ENCODE data around the gene ALCAM. TPM values are rescaled to one million over a fixed set of nuclear protein-coding genes. Genes with fewer than 3 reads are reported as not detected.

The ALCAM gene
- polyA plus RNA-seq, 3 donors from 2014 or later = 0.72 to 4.9 (median 2.8) TPM

DNA sequence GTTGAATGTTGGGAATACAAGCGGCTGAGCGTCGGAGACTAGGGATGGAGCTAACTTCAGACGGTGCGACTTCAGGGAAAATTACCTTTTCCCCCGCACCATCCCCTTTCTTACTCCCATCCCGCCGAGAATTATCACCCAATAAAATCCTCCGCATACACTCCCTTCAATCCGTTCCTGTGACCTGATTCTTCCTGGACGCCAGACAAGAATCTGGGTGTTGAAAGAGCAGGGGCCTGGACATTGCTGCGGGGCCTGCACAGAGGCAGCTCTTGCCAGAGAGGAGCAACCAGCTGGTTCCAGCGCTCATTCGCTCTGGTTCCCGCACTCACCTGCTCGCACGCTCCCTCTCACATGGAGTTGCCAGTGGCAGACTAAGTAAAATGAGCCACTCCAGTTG, 241.9 kb downstream of the ALCAM start:
- no peak overlapping the region for H3K27ac Mint-ChIP-seq
- H3K9me3 Mint-ChIP-seq = peaks cover 0 to 2% (median 0%) of the 10 kb centered on the region in 6 donors
- H3K4me3 Mint-ChIP-seq = no peak overlapping the region
- peaks cover 0 to 4% (median 3%) of the 10 kb centered on the region in 3 donors for H3K27me3 Mint-ChIP-seq (ENCODE audit: low read depth in 3 of 3)
- no peaks in the 10 kb centered on the region for H3K36me3 Mint-ChIP-seq
- DNase-seq = no peak
- H3K4me1 Mint-ChIP-seq = no peaks in the 10 kb centered on the region

DNA sequence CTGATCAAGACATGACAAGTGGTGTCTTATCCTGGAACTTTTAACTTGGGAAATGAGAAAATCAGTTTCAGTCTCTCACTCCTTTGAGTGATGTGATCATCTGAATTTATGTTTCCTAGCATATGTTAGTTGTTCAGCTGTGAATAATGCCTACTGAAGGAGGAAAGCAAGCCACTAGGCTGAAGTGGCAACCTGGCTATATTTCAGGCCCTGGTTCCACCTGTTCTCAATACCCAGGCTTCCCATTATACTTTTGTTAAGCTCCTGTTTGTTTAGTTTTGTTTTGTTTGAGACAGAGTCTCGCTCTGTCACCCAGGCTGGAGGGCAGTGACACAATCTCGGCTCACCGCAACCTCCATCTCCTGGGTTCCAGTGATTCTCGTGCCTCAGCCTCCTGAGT, 243.8 kb downstream of the ALCAM start:
- DNase-seq = no peak
- H3K4me1 Mint-ChIP-seq = no peaks in the 10 kb centered on the region
- H3K36me3 Mint-ChIP-seq = no peaks in the 10 kb centered on the region
- peaks cover 0 to 4% (median 3%) of the 10 kb centered on the region in 3 donors for H3K27me3 Mint-ChIP-seq (ENCODE audit: low read depth in 3 of 3)
- no peak overlapping the region for H3K27ac Mint-ChIP-seq
- no peak overlapping the region for H3K4me3 Mint-ChIP-seq
- peaks cover 0 to 2% (median 0%) of the 10 kb centered on the region in 6 donors for H3K9me3 Mint-ChIP-seq

DNA sequence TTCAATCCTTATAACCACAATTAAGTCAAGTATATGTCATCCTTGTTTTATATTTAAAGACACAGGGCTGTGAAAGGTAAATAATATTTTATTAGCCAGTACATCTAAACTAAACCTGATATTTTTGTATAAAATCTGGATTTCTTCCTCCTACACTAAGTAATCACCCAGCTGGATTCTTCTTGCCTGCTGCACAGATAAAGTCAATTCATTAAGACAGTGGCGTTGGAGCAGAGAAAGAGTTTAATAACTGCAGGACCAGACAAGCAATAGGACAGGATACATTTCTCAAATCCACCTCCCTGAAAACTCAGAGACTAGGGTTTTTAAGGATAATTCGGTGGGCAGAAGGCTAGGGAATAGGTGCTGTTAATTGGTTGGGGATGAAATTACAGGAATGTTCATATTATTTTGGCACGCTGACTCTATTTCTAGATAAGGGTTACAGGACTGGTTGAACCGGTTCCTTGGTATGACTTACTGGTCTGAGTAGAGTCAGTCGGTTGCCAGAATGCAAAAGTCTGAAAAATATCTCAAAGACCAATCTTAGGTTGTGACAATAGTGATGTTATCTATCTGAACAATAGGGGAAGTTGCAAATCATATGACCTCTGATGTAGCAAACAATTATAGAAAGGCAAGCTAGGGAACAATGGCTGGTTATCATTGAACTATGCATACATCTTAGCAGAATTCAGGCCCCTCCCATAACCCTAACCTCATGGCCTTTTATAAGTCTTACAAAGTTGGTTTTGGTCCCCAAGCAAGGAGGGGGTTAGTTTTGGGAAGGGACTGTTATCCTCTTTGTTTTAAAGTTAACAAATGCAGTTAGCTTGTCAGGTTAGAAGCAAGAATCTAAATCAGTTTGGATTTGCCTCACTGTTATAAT, 244.8 kb downstream of the ALCAM start:
- no peaks in the 10 kb centered on the region for H3K36me3 Mint-ChIP-seq

DNA sequence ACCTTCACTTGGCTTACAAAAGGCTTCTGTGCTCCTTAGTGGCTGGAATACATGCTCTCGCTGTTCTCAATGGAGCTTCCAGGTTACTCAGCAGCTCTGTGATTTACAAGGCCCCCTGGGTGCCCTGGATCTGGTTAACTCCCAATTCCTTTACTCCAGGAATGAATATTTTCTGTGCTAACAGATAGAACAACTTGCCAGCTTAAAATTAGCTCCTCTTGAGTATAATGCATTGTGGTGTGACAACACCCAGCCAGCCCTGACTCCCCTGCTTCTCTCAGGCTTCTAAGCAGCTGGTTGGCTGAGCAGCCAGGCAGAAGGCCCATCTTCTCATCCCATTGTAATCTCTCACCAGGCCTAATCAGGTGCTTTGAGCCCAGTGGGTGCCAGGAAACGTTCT, 246.4 kb downstream of the ALCAM start:
- Mint-ChIP-seq H3K36me3 (no peaks in the 10 kb centered on the region), H3K4me1 (no peaks in the 10 kb centered on the region), H3K27ac (no peak overlapping the region), H3K4me3 (no peak overlapping the region), H3K9me3 (peaks cover 0 to 2% (median 0%) of the 10 kb centered on the region in 6 donors), H3K27me3 (ENCODE audit: low read depth in 3 of 3) (peaks cover 0 to 7% (median 0%) of the 10 kb centered on the region in 3 donors)
- DNase-seq = no peak

More for the DNA sequence above, 244.8 kb downstream of the ALCAM start:
- DNase-seq = no peak
- Mint-ChIP-seq H3K4me1 (no peaks in the 10 kb centered on the region), H3K27me3 (ENCODE audit: low read depth in 3 of 3) (peaks cover 0 to 4% (median 3%) of the 10 kb centered on the region in 3 donors), H3K9me3 (peaks cover 0 to 2% (median 0%) of the 10 kb centered on the region in 6 donors), H3K27ac (no peak overlapping the region), H3K4me3 (no peak overlapping the region)

- DNase-seq = no peak
- Mint-ChIP-seq H3K4me3 (no peak overlapping the region), H3K9me3 (no peaks in the 10 kb centered on the region), H3K4me1 (no peaks in the 10 kb centered on the region), H3K27ac (no peak overlapping the region), H3K27me3 (ENCODE audit: low read depth in 3 of 3) (peaks cover 0 to 7% (median 0%) of the 10 kb centered on the region in 3 donors), H3K36me3 (no peaks in the 10 kb centered on the region)
Measured at GRCh38 chr3:105614288-105615030, 247.8 kb downstream of the ALCAM start.

GRCh38 chr3:105615814-105616213, 249.1 kb downstream of the ALCAM start:
- no peak for DNase-seq
- Mint-ChIP-seq H3K27me3 (ENCODE audit: low read depth in 3 of 3) (peaks cover 0 to 3% (median 1%) of the 10 kb centered on the region in 3 donors), H3K27ac (no peak overlapping the region), H3K36me3 (no peaks in the 10 kb centered on the region), H3K4me1 (no peaks in the 10 kb centered on the region), H3K4me3 (no peak overlapping the region), H3K9me3 (no peaks in the 10 kb centered on the region)

- Mint-ChIP-seq H3K27me3 (ENCODE audit: low read depth in 3 of 3) (peaks cover 0 to 3% (median 1%) of the 10 kb centered on the region in 3 donors), H3K36me3 (no peaks in the 10 kb centered on the region), H3K9me3 (no peaks in the 10 kb centered on the region), H3K4me3 (no peak overlapping the region), H3K27ac (no peak overlapping the region), H3K4me1 (no peaks in the 10 kb centered on the region)
- DNase-seq = no peak
Measured at GRCh38 chr3:105616374-105617121, 249.8 kb downstream of the ALCAM start.

DNA sequence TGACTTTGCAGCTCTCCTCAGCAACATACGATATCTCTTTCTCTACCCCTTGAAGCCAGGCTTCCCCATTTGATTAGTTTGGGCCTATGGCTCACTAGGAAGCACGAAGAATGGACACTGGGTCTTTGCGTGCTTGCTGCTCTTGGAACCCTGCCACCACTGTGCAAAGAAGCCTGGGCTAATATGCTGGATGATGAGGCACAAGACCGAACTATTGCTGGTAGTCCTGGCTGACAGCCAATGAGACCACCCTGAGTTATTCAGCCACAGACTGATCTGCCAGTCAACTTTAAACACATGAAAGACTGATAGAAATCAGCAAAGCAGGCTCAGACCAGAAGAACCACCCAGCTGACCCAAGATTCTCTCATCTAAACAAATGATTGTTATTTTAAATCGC, 251.8 kb downstream of the ALCAM start:
- no peak overlapping the region for H3K27ac Mint-ChIP-seq
- H3K27me3 Mint-ChIP-seq (ENCODE audit: low read depth in 3 of 3) = peaks cover 0 to 3% (median 1%) of the 10 kb centered on the region in 3 donors
- H3K36me3 Mint-ChIP-seq = no peaks in the 10 kb centered on the region
- no peaks in the 10 kb centered on the region for H3K4me1 Mint-ChIP-seq
- no peaks in the 10 kb centered on the region for H3K9me3 Mint-ChIP-seq
- no peak for DNase-seq
- H3K4me3 Mint-ChIP-seq = no peak overlapping the region

GRCh38 chr3:105619651-105620050, 252.9 kb downstream of the ALCAM start:
- H3K9me3 Mint-ChIP-seq = no peaks in the 10 kb centered on the region
- no peaks in the 10 kb centered on the region for H3K36me3 Mint-ChIP-seq
- no peak for DNase-seq
- H3K27me3 Mint-ChIP-seq (ENCODE audit: low read depth in 3 of 3) = peaks cover 0 to 3% (median 1%) of the 10 kb centered on the region in 3 donors
- no peak overlapping the region for H3K4me3 Mint-ChIP-seq
- H3K4me1 Mint-ChIP-seq = no peaks in the 10 kb centered on the region
- no peak overlapping the region for H3K27ac Mint-ChIP-seq

- Mint-ChIP-seq H3K4me3 (no peak overlapping the region), H3K9me3 (no peaks in the 10 kb centered on the region), H3K27ac (no peak overlapping the region), H3K4me1 (no peaks in the 10 kb centered on the region), H3K36me3 (no peaks in the 10 kb centered on the region), H3K27me3 (ENCODE audit: low read depth in 3 of 3) (peaks cover 0 to 3% (median 1%) of the 10 kb centered on the region in 3 donors)
- DNase-seq = no peak
Measured at GRCh38 chr3:105620236-105620635, 253.5 kb downstream of the ALCAM start.

GRCh38 chr3:105622169-105622568, 255.5 kb downstream of the ALCAM start:
- Mint-ChIP-seq H3K9me3 (no peaks in the 10 kb centered on the region), H3K4me3 (no peak overlapping the region)

More at GRCh38 chr3:105622169-105622568, 255.5 kb downstream of the ALCAM start:
- no peaks in the 10 kb centered on the region for H3K36me3 Mint-ChIP-seq
- H3K4me1 Mint-ChIP-seq = no peaks in the 10 kb centered on the region
- no peak overlapping the region for H3K27ac Mint-ChIP-seq
- no peak for DNase-seq
- peaks cover 0 to 1% (median 0%) of the 10 kb centered on the region in 3 donors for H3K27me3 Mint-ChIP-seq (ENCODE audit: low read depth in 3 of 3)
